Stimulated activated CD8-positive, alpha-beta memory T cell treated with anti-CD3 and anti-CD28 coated beads, Interleukin-7, amount 100 ng/mL, for 4 hours (primary cell): Measurements from ENCODE around the gene SCN9A.

Experiments
- DNase-seq, 2 donors: peaks; one replicate each; pipeline ENCODE4 v3.0.0-alpha.2; 2020; ENCODE audit warnings: low read depth in 2 of 2

The SCN9A gene

GRCh38 chr2:166179201-166179600, 196.5 kb downstream of the SCN9A start:
- DNase-seq, result no peak

GRCh38 chr2:166173263-166173662, 202.5 kb downstream of the SCN9A start:
- DNase-seq, result no peak

DNA sequence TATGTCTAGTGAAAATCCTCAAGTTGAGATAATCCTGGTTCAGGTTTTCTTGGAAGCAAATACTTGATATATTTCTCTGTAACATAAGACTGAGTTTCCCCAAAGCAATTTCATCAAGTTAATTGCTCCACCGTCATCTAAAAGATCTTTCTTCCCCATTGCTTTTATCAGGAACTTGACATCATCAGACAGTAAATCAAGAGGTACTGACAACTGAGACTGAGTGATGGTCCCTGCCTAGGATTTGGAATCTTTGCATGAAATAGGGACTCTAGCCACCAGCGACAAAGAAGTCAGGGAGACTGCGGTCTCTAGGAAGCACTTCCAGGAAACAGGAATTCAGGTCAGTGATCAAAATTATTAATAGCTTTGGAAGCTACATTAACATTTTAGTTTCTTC, 204.5 kb downstream of the SCN9A start:
- no peak for DNase-seq

- no peak for DNase-seq
Measured at GRCh38 chr2:166170356-166170755, 205.4 kb downstream of the SCN9A start.

DNA sequence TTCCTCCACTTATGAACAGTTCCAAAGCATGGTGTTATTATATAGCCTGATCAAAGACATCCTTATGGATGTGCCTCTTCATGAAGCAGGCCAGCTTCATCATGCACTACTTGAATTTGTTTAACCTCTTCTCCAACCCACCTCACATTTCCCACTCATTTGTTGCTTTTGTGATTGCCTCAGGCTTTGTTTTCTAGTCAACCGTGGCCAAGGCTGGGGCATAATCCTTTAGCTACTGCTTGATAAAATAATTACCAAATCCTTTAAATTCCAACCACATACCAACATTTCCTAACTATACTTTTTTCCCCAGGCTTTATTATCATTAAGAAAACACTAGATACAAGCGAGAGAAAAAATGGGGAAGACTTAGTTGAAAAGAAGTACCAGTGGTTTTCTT, 208.3 kb downstream of the SCN9A start:
- DNase-seq, result no peak

DNA sequence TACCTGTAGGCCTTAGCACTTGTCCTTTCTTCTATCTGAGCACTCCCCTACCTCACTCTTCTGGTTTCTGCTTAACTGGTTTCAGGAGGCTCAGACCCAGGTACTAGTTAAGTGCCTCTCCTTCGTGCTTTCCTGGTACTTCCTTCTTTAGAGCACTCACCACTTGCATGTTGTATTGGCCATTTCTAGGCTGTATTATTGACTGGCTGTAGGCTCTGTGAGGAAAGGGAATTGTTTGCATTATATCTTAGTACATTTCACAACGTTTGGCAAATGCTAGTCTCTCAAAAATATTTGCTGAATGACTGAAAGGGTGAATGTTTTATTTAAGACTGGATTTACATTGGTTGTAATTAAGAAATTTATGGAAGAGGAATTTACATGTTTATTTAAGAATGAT, 212.0 kb downstream of the SCN9A start:
- DNase-seq, result no peak

DNA sequence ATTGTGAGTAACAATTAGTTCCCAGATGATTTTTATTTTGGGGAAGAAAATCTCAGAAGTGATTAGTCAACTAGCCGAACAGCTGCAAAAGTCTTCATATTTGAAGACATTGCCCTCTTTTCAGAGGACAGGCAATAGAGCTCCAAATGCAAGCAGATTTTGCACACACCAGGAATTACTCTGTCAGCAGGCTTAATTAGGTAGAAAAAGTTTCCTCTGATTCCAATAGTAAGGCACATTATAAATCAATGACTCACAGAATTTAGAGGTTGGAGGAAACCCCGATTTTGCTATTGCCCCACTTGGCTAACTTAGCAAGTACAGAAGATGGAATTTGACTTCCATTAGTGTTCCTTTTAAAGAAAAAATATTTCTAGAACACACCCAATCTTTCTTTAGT, 217.2 kb downstream of the SCN9A start:
- no peak for DNase-seq

GRCh38 chr2:166157578-166157977, 218.2 kb downstream of the SCN9A start:
- no peak for DNase-seq

DNA sequence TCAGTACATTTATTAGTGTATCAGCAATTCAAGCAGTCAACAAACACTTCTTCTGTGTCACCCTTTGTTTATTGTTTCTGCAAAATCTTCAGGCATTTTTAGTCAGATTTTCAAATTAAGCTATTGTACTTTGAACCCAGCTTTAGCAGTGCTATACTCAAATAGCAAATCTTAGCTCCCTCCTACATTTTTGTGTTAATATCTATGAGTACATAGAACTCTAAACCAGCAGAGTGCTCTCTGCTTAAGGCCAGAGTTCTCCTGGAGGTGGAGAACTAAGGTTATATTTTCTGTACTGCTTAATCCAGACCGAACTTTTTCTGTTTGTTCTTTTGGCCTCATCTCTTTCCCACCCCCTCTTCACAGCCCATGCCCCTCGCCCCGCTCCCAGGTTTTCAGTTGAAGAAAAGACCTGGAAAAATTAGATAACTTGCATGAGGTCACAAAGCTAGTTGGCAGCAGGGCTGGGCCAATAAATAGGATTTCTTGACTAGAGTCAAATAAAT, 218.7 kb downstream of the SCN9A start:
- no peak for DNase-seq

- DNase-seq, result no peak
Measured at GRCh38 chr2:166155589-166155988, 220.2 kb downstream of the SCN9A start.

GRCh38 chr2:166154685-166155338, 220.9 kb downstream of the SCN9A start:
- DNase-seq, result no peak

GRCh38 chr2:166152064-166152463, 223.7 kb downstream of the SCN9A start:
- DNase-seq, result no peak

DNA sequence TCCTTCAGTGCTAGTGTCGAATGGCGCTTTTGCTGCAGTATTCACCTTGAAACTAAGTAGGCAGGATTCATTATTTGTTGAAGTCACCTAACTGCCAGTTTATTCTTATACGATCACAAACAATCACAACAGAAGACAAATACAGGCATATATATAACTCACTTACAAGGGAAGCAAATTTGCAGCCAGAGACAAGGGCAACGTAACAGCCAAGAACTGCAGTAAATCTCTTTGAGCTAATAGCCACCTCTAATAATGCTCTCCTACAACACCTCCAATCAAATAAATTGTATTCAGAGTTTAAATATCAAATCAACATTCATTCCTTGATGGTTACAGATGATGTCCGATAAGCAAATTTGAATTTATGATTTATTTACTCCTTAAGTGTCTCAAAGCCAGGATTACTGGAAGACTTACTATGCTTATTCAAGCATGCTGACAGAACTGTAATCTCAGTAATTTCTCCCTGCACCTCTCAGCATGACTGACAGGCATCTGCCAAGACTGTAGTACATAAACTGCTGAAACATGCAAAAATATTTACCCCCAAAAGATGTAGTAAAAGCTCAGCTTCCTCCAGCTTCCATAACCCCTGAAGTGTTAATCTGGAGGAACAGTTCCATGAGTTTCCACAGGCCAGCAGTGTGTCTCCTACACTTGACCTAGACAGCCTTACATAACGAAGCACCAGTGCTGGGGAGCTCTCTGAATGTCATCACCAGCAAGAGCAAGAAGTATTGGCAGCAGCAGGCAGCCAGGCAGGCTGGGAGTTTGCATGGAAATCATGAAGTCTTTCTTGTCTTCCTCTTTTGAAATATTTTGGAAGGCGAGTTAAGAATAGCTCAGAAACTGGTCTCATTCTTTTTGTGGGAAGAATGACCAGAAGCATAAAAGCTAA, 227.0 kb downstream of the SCN9A start:
- DNase-seq, result no peak

- no peak for DNase-seq
Measured at GRCh38 chr2:166147883-166148282, 227.9 kb downstream of the SCN9A start.
